Stomach (tissue), 4 donors: ENCODE results near the gene SCN9A.

Experiments
- POLR2A ChIP-seq, 4 donors: fragments of 450-650 bp; IDR thresholded peaks; one replicate each; pipeline ENCODE4 v1.6.1; 2016; ENCODE audit warnings: antibody characterized with exemption in 4 of 4, control low read depth in 2 of 4, mild to moderate bottlenecking in 1 of 4, moderate library complexity in 1 of 4
- POLR2AphosphoS5 ChIP-seq, 3 donors: sonication (generic); formaldehyde crosslinking; IDR thresholded peaks; one replicate each; pipeline ENCODE4 v1.6.1; 2016; ENCODE audit warnings: antibody characterized with exemption in 3 of 3

GRCh38 chr2:166257859-166258258, 117.9 kb downstream of the SCN9A start:
- TF ChIP-seq POLR2AphosphoS5 (IDR thresholded peaks at IDR 0.05) (no peak), POLR2A (IDR thresholded peaks at IDR 0.05) (no peak)
